HEK293 (cell line): ENCODE results near the gene SELENOO.

Source experiments
- CTCF ChIA-PET: fragments of 350-600 bp; formaldehyde crosslinking; extraction: SDS; loops from one replicate; lab custom pipeline; 2021; ENCODE audit warnings: antibody characterized with exemption; lab: Yijun Ruan, JAX
- POLR2A ChIA-PET: fragments of 300-600 bp; formaldehyde crosslinking; extraction: SDS; loops from one replicate; lab custom pipeline; 2020; ENCODE audit warnings: antibody characterized with exemption, inconsistent platforms; lab: Yijun Ruan, JAX
- H3K27ac ChIP-seq: fragments of 200-500 bp; sonication (Bioruptor generic); 2 replicates; pipeline ENCODE4 v1.5.1; 2014; ENCODE audit warnings: low read depth, low read length, control low read depth, inconsistent platforms; ENCODE audit errors: extremely low read depth
- H3K36me3 ChIP-seq, 2 experiments: fragments of 200-500 bp in 1 of 2; sonication (Bioruptor generic) in 1 of 2; 1 replicate in 1 of 2; 2 replicates in 1 of 2; pipeline ENCODE4 v1.5.1; 2014 to 2017; ENCODE audit warnings: inconsistent platforms in 2 of 2, low read length in 2 of 2; ENCODE audit not compliant: control insufficient read depth in 2 of 2, insufficient read depth in 1 of 2
- H3K4me1 ChIP-seq: fragments of 200-500 bp; sonication (Bioruptor generic); 2 replicates; pipeline ENCODE4 v1.5.1; 2014; ENCODE audit warnings: mild to moderate bottlenecking, low read length, inconsistent platforms; ENCODE audit not compliant: control insufficient read depth, insufficient read depth
- H3K4me3 ChIP-seq: 2 replicates; pipeline ENCODE4 v1.5.1; 2011; ENCODE audit warnings: low read depth, mild to moderate bottlenecking, control low read depth, low read length, moderate library complexity
- H3K9me3 ChIP-seq: fragments of 200-500 bp; sonication (Bioruptor generic); 2 replicates; pipeline ENCODE4 v1.5.1; 2014; ENCODE audit warnings: low read depth, low read length, inconsistent platforms; ENCODE audit not compliant: control insufficient read depth, insufficient read depth
- BCL11B ChIP-seq: fragments of 450-650 bp; formaldehyde crosslinking; IDR thresholded peaks from 2 replicates; pipeline ENCODE4 v1.5.1; 2016; ENCODE audit warnings: low read depth, missing biosample characterization, missing genetic modification characterization
- GLIS2 ChIP-seq: fragments of 450-650 bp; formaldehyde crosslinking; IDR thresholded peaks from 2 replicates; pipeline ENCODE4 v1.5.1; 2016; ENCODE audit warnings: missing biosample characterization, missing genetic modification characterization
- HOXC10 ChIP-seq: sonication (generic); formaldehyde crosslinking; IDR thresholded peaks from 2 replicates; pipeline ENCODE4 v1.8.1; 2023; ENCODE audit warnings: mild to moderate bottlenecking, missing genetic modification reagents
- KLF9 ChIP-seq: fragments of 450-650 bp; formaldehyde crosslinking; IDR thresholded peaks from 2 replicates; pipeline ENCODE4 v1.5.1; 2016; ENCODE audit warnings: missing biosample characterization, missing genetic modification characterization, low read depth
- ZBTB21 ChIP-seq: fragments of 450-650 bp; formaldehyde crosslinking; IDR thresholded peaks from 2 replicates; pipeline ENCODE4 v1.5.1; 2017; ENCODE audit warnings: missing biosample characterization, missing genetic modification characterization
- ZBTB7A ChIP-seq: fragments of 450-650 bp; formaldehyde crosslinking; IDR thresholded peaks from 2 replicates; pipeline ENCODE4 v1.5.1; 2016; ENCODE audit warnings: low read depth, missing biosample characterization, missing genetic modification characterization
- ZNF184 ChIP-seq: fragments of 450-650 bp; IDR thresholded peaks from 2 replicates; pipeline ENCODE4 v1.5.1; 2018; ENCODE audit warnings: missing biosample characterization, mild to moderate bottlenecking, missing genetic modification characterization
- ZNF211 ChIP-seq: fragments of 450-650 bp; formaldehyde crosslinking; IDR thresholded peaks from 2 replicates; pipeline ENCODE4 v1.5.1; 2016; ENCODE audit warnings: low read depth, missing biosample characterization, missing genetic modification characterization
- ZNF23 ChIP-seq: fragments of 450-650 bp; formaldehyde crosslinking; IDR thresholded peaks from 2 replicates; pipeline ENCODE4 v1.5.1; 2016; ENCODE audit warnings: missing biosample characterization, missing genetic modification characterization, borderline replicate concordance
- ZNF24 ChIP-seq: fragments of 450-650 bp; formaldehyde crosslinking; IDR thresholded peaks from 2 replicates; pipeline ENCODE4 v1.5.1; 2016; ENCODE audit warnings: missing biosample characterization, missing genetic modification characterization
- ZNF335 ChIP-seq: fragments of 450-650 bp; formaldehyde crosslinking; conservative IDR thresholded peaks from 2 replicates; pipeline ENCODE4 v1.5.1; 2016; ENCODE audit warnings: missing biosample characterization, missing genetic modification characterization
- ZNF350 ChIP-seq: fragments of 450-650 bp; formaldehyde crosslinking; IDR thresholded peaks from 2 replicates; pipeline ENCODE4 v1.5.0; 2017; ENCODE audit warnings: missing biosample characterization, mild to moderate bottlenecking, missing genetic modification characterization
- ZNF473 ChIP-seq: fragments of 450-650 bp; formaldehyde crosslinking; IDR thresholded peaks from 2 replicates; pipeline ENCODE4 v1.5.1; 2017; ENCODE audit warnings: missing biosample characterization, missing genetic modification characterization
- ZNF561 ChIP-seq: fragments of 450-650 bp; IDR thresholded peaks from 2 replicates; pipeline ENCODE4 v1.5.1; 2018; ENCODE audit warnings: missing biosample characterization, missing genetic modification characterization, borderline replicate concordance
- ZNF677 ChIP-seq: fragments of 450-650 bp; IDR thresholded peaks from 2 replicates; pipeline ENCODE4 v1.5.0; 2018; ENCODE audit warnings: missing biosample characterization, mild to moderate bottlenecking, missing genetic modification characterization, moderate library complexity
- ZNF776 ChIP-seq: fragments of 450-650 bp; formaldehyde crosslinking; IDR thresholded peaks from 2 replicates; pipeline ENCODE4 v1.5.0; 2017; ENCODE audit warnings: missing biosample characterization, missing genetic modification characterization, borderline replicate concordance
- TF ChIP-seq, protein P1 (sequence below): fragments of 450-650 bp; formaldehyde crosslinking; IDR thresholded peaks from 2 replicates; pipeline ENCODE4 v1.5.1; 2016; ENCODE audit warnings: missing biosample characterization, missing genetic modification characterization
- TF ChIP-seq, protein P2 (sequence below): fragments of 450-650 bp; formaldehyde crosslinking; IDR thresholded peaks from 2 replicates; pipeline ENCODE4 v1.5.1; 2016; ENCODE audit warnings: missing biosample characterization, missing genetic modification characterization

Gene SELENOO

DNA sequence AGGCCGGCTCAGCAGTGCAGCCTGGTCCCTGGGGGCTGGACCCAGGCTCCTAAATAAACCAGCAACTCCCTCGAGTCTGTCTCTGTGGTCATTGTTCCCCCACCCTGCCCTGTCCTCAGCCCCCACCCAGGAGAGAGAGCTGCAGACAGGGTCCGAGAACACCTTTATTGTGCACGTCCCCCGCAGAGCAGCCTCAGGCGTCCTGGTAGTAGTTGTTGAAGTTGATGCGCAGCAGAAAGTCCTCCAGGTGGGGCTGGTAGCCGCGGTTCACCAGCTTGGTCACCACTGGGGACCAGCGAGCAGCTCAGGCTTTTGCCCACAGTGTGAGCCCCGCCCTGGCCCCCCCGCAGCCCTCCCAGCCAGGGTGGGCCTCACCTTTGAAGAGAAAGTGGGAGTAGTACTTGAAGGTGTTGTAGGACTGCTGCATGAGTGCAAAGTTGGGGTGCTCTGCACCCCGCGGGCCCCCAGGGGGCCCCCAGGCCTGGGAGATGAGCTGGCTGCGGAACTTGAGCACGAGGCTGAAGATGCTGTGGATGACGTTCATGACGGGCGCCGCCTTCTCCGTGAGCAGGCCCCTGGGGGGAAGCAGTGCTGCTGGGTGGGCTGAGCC lies 16.8 kb downstream of the SELENOO start:
- H3K4me3 ChIP-seq = no peak overlapping the region
- H3K4me1 ChIP-seq = peaks cover 2% of the 10 kb centered on the region; the same call in 1 of the 2 replicates
- H3K9me3 ChIP-seq = no peaks in the 10 kb centered on the region
- POLR2A ChIA-PET = no interaction called here
- TF ChIP-seq ZNF211 (tag by site-specific recombination) (no peak), ZNF776 (tag by site-specific recombination) (no peak), ZBTB7A (tag by site-specific recombination) (no peak), ZNF561 (tag by site-specific recombination) (no peak), ZNF677 (tag by site-specific recombination) (no peak), HOXC10 (no peak), GLIS2 (peak; percentile 38; the same call in 1 of the 2 replicates), ZNF473 (tag by site-specific recombination) (no peak), ZNF335 (tag by site-specific recombination) (no peak), ZNF24 (tag by site-specific recombination) (no peak), ZNF350 (tag by site-specific recombination) (no peak), ZNF184 (tag by site-specific recombination) (no peak), ZBTB21 (tag by site-specific recombination) (no peak)
- TF ChIP-seq, protein P1, sequence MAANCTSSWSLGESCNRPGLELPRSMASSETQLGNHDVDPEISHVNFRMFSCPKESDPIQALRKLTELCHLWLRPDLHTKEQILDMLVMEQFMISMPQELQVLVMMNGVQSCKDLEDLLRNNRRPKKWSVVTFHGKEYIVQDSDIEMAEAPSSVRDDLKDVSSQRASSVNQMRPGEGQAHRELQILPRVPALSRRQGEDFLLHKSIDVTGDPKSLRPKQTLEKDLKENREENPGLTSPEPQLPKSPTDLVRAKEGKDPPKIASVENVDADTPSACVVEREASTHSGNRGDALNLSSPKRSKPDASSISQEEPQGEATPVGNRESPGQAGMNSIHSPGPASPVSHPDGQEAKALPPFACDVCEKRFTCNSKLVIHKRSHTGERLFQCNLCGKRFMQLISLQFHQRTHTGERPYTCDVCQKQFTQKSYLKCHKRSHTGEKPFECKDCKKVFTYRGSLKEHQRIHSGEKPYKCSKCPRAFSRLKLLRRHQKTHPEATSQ = no peak
- TF ChIP-seq, protein P2, sequence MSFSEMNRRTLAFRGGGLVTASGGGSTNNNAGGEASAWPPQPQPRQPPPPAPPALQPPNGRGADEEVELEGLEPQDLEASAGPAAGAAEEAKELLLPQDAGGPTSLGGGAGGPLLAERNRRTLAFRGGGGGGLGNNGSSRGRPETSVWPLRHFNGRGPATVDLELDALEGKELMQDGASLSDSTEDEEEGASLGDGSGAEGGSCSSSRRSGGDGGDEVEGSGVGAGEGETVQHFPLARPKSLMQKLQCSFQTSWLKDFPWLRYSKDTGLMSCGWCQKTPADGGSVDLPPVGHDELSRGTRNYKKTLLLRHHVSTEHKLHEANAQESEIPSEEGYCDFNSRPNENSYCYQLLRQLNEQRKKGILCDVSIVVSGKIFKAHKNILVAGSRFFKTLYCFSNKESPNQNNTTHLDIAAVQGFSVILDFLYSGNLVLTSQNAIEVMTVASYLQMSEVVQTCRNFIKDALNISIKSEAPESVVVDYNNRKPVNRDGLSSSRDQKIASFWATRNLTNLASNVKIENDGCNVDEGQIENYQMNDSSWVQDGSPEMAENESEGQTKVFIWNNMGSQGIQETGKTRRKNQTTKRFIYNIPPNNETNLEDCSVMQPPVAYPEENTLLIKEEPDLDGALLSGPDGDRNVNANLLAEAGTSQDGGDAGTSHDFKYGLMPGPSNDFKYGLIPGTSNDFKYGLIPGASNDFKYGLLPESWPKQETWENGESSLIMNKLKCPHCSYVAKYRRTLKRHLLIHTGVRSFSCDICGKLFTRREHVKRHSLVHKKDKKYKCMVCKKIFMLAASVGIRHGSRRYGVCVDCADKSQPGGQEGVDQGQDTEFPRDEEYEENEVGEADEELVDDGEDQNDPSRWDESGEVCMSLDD (tag by site-specific recombination) = peak; percentile 72
- TF ChIP-seq, all 188 proteins: peak for 2
- CTCF ChIA-PET = interaction anchor here (0.8 kb wide), 1 partner anchor 23 kb away, joined by 3 read pairs; no protein-coding TSS in a partner anchor
- Histone ChIP-seq H3K27ac (no peak overlapping the region), H3K36me3 (peaks cover 25 to 98% of the 10 kb centered on the region in 2 experiments)

DNA sequence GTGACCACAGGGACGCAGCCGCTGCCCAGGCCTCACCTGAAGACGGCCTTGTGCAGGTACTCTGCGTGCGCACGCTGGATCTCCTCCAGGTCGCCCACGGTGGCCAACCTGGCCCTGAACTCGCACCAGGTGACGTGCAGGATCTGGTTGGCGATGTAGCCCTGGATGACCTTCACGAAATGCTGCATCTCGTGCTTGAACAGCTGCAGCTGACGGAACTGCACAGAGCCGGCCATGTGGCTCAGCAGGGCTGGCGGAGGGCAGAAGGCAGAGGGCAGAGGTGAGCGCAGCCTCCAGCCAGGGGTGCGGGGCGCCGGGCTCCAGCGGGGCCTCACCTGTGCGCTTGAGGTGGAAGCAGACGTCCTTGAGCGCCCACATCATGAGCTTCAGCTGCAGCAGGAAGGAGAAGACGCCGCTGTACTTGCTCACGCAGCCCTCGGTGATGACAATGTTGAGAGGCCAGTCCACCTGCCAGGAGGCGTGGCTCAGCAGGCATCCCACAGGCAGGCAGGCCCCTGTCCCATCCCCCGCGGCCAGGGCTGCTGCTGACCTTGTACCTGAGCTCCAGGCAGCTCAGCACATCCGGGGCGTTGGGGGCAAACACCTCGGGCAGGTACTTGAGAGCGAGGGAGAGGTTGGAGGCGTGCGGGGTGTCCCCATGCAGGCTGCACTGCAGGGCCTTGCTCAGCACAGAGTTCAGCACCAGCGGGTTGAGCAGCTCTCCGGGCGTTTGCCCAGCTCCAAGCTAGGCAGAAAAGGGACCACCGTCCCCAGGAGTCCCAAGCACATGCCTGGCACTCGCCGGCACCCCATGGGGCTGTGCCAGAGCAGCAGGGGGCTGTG lies 17.6 kb downstream of the SELENOO start:
- H3K4me3 ChIP-seq = no peak overlapping the region
- no peaks in the 10 kb centered on the region for H3K9me3 ChIP-seq
- no peak for TF ChIP-seq ZNF23 (tag by site-specific recombination)
- 0 out of 2 replicates have a peak, but pooled peaks have one; percentile 28 for TF ChIP-seq KLF9 (tag by site-specific recombination)
- 0 out of 2 replicates have a peak, but pooled peaks have one; percentile 38 for TF ChIP-seq BCL11B (tag by site-specific recombination)
- TF ChIP-seq, all 188 proteins: peak for 2
- POLR2A ChIA-PET = interaction anchor here (0.6 to 2.1 kb wide), 2 partner anchors 13 to 33 kb away, joined by 3 to 5 read pairs; partner anchors contain the start of gene HDAC10
- Histone ChIP-seq H3K4me1 (peaks cover 2% of the 10 kb centered on the region; the same call in 1 of the 2 replicates), H3K36me3 (peaks cover 23 to 98% of the 10 kb centered on the region in 2 experiments), H3K27ac (no peak overlapping the region)
- CTCF ChIA-PET = interaction anchor here (0.8 kb wide), 1 partner anchor 22 kb away, joined by 3 read pairs; no protein-coding TSS in a partner anchor
